Trophoblast cell (in vitro differentiated cells and primary cell): ENCODE results near the gene CCDC14.
A peak's percentile ranks its signal among the peaks of the same experiment; 100 is the strongest.

Source experiments
- DNase-seq, 2 donors: peaks; one replicate each; pipeline ENCODE4 v3.0.0-alpha.2; 2016
- H2AFZ ChIP-seq: 2 replicates; pipeline ENCODE4 v1.6.1; 2013; ENCODE audit warnings: low read length, moderate library complexity, mild to moderate bottlenecking; ENCODE audit not compliant: insufficient read depth, poor library complexity
- H2AK5ac ChIP-seq: 2 replicates; pipeline ENCODE4 v1.6.1; 2013; ENCODE audit warnings: mild to moderate bottlenecking, low read length
- H2BK120ac ChIP-seq: 2 replicates; pipeline ENCODE4 v1.6.1; 2013; ENCODE audit warnings: low read length, mild to moderate bottlenecking, moderate library complexity; ENCODE audit not compliant: insufficient read depth, poor library complexity
- H2BK12ac ChIP-seq: 2 replicates; pipeline ENCODE4 v1.6.1; 2013; ENCODE audit warnings: mild to moderate bottlenecking, low read length, moderate library complexity
- H2BK5ac ChIP-seq: 2 replicates; pipeline ENCODE4 v1.6.1; 2013; ENCODE audit warnings: low read length, low read depth, moderate library complexity, mild to moderate bottlenecking; ENCODE audit not compliant: poor library complexity
- H3K14ac ChIP-seq: 2 replicates; pipeline ENCODE4 v1.6.1; 2013; ENCODE audit warnings: mild to moderate bottlenecking, low read length
- H3K18ac ChIP-seq: 2 replicates; pipeline ENCODE4 v1.6.1; 2013; ENCODE audit warnings: mild to moderate bottlenecking, low read length
- H3K23ac ChIP-seq: 2 replicates; pipeline ENCODE4 v1.6.1; 2013; ENCODE audit warnings: low read length
- H3K27ac ChIP-seq: 2 replicates; pipeline ENCODE4 v1.5.1; 2013; ENCODE audit warnings: low read depth, mild to moderate bottlenecking, inconsistent platforms, low read length, moderate library complexity
- H3K27me3 ChIP-seq: 2 replicates; pipeline ENCODE4 v1.6.1; 2013; ENCODE audit warnings: inconsistent platforms, mild to moderate bottlenecking, low read length, moderate library complexity; ENCODE audit not compliant: insufficient read depth
- H3K36me3 ChIP-seq, 2 experiments: 1 replicate in 1 of 2; 2 replicates in 1 of 2; pipeline ENCODE4 v1.6.1; 2013; ENCODE audit warnings: low read length in 2 of 2, mild to moderate bottlenecking in 2 of 2, moderate library complexity in 1 of 2; ENCODE audit not compliant: insufficient read depth in 2 of 2, control insufficient read depth in 1 of 2
- H3K4ac ChIP-seq: 2 replicates; pipeline ENCODE4 v1.6.1; 2013; ENCODE audit warnings: low read depth, mild to moderate bottlenecking, low read length, moderate library complexity
- H3K4me1 ChIP-seq, 2 experiments: 1 replicate in 1 of 2; 2 replicates in 1 of 2; pipeline ENCODE4 v1.6.1; 2013; ENCODE audit warnings: low read length in 2 of 2, mild to moderate bottlenecking in 2 of 2, moderate library complexity in 1 of 2; ENCODE audit not compliant: insufficient read depth in 2 of 2, control insufficient read depth in 1 of 2
- H3K4me2 ChIP-seq: 2 replicates; pipeline ENCODE4 v1.6.1; 2013; ENCODE audit warnings: inconsistent platforms, mild to moderate bottlenecking, low read length, moderate library complexity
- H3K4me3 ChIP-seq: 2 replicates; pipeline ENCODE4 v1.5.1; 2013; ENCODE audit warnings: mild to moderate bottlenecking, low read depth, low read length, inconsistent platforms
- H3K79me1 ChIP-seq: one replicate; pipeline ENCODE4 v1.6.1; 2013; ENCODE audit warnings: low read length
- H3K79me2 ChIP-seq: 2 replicates; pipeline ENCODE4 v1.6.1; 2013; ENCODE audit warnings: low read length, mild to moderate bottlenecking; ENCODE audit not compliant: control insufficient read depth, insufficient read depth, poor library complexity
- H3K9ac ChIP-seq: 2 replicates; pipeline ENCODE4 v1.6.1; 2013; ENCODE audit warnings: mild to moderate bottlenecking, low read length
- H3K9me3 ChIP-seq: 2 replicates; pipeline ENCODE4 v1.6.1; 2013; ENCODE audit warnings: low read depth, mild to moderate bottlenecking, control low read depth, inconsistent platforms, low read length; ENCODE audit not compliant: insufficient read depth
- H4K12ac ChIP-seq: 2 replicates; pipeline ENCODE4 v1.6.1; 2013; ENCODE audit warnings: low read depth, mild to moderate bottlenecking, low read length, moderate library complexity
- H4K8ac ChIP-seq: 2 replicates; pipeline ENCODE4 v1.6.1; 2013; ENCODE audit warnings: low read depth, mild to moderate bottlenecking, low read length, moderate library complexity
- H4K91ac ChIP-seq: one replicate; pipeline ENCODE4 v1.6.1; 2013; ENCODE audit warnings: low read depth, mild to moderate bottlenecking, low read length, moderate library complexity
- WGBS: extraction: QIAGEN DNeasy Blood & Tissue Kit; methylation state at CpG from one replicate; pipeline ENCODE4 v1.1.7; 2013; ENCODE audit warnings: missing lambda C conversion rate; ENCODE audit not compliant: insufficient read length, insufficient coverage; ENCODE audit errors: extremely low coverage; 5-methylcytosine and 5-hydroxymethylcytosine counted together

The CCDC14 gene

DNA sequence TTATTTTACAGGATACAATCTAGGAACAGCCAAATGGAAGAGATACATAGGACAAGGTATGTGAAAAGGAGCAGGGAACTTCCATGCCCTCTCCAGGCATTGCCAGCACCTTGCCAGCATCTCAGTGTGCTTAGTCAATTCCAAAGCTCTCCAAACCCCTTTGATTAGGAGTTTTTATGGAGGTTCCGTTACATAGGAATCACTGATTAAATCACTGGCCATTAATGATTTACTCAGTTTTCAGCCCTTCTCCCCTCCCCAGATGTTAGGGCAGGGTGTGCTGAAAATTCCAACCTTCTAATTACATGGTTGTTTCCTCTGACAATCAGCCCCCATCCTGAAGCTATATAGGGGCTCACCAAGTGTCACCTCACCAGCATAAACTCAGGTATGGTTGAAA, 88.4 kb downstream of the CCDC14 start:
- Histone ChIP-seq H3K27me3 (no peaks in the 10 kb centered on the region), H3K27ac (no peak overlapping the region), H3K9ac (no peak overlapping the region), H4K91ac (no peak overlapping the region), H3K79me1 (no peaks in the 10 kb centered on the region), H2AFZ (no peak overlapping the region), H3K18ac (no peak overlapping the region), H3K9me3 (no peaks in the 10 kb centered on the region), H2BK5ac (no peak overlapping the region), H3K14ac (no peak overlapping the region), H2BK120ac (no peak overlapping the region), H2BK12ac (no peak overlapping the region), H3K4me2 (no peak overlapping the region), H4K8ac (no peak overlapping the region), H3K4me3 (no peak overlapping the region), H2AK5ac (no peak overlapping the region), H4K12ac (no peak overlapping the region), H3K23ac (no peak overlapping the region), H3K4ac (no peak overlapping the region), H3K36me3 (no peaks in the 10 kb centered on the region), H3K4me1 (peaks cover 6 to 7% of the 10 kb centered on the region in 2 experiments), H3K79me2 (no peaks in the 10 kb centered on the region)
- DNase-seq = no peak
- no CpG with 5 or more reads among the region's 1 CpG for WGBS

DNA sequence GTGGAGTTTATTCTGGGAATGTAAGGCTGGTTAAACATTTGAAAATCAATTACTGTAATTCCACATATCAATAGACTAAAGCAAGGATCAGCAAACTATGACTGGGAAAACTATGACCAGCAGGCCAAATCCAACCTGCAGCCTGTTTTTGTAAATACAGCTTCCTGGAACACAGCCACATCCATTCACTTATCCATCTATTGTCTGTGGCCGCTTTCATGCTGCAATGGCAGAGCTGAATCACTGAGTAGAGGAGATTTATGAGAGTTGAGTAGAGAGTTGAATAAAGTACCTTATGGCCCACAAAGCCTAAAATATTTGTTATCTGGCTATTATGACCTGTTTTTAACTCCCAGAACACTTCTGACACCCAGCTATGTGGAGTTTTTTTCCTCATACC, 89.1 kb downstream of the CCDC14 start:
- H3K79me2 ChIP-seq = no peaks in the 10 kb centered on the region
- H3K27me3 ChIP-seq = no peaks in the 10 kb centered on the region
- no peak overlapping the region for H4K8ac ChIP-seq
- no peak overlapping the region for H2AFZ ChIP-seq
- H3K4ac ChIP-seq = no peak overlapping the region
- H3K4me3 ChIP-seq = no peak overlapping the region
- H2BK120ac ChIP-seq = no peak overlapping the region
- no peak overlapping the region for H3K18ac ChIP-seq
- H3K23ac ChIP-seq = no peak overlapping the region
- DNase-seq = no peak
- no peak overlapping the region for H3K4me2 ChIP-seq
- no peak overlapping the region for H3K14ac ChIP-seq
- no peak overlapping the region for H2BK12ac ChIP-seq
- no peaks in the 10 kb centered on the region for H3K36me3 ChIP-seq
- no peak overlapping the region for H4K91ac ChIP-seq
- no peak overlapping the region for H2AK5ac ChIP-seq
- H2BK5ac ChIP-seq = no peak overlapping the region
- no peak overlapping the region for H3K9ac ChIP-seq
- no CpG with 5 or more reads among the region's 1 CpG for WGBS
- H3K79me1 ChIP-seq = no peaks in the 10 kb centered on the region
- H3K4me1 ChIP-seq = peaks cover 6 to 7% of the 10 kb centered on the region in 2 experiments
- no peaks in the 10 kb centered on the region for H3K9me3 ChIP-seq
- H3K27ac ChIP-seq = no peak overlapping the region
- no peak overlapping the region for H4K12ac ChIP-seq

DNA sequence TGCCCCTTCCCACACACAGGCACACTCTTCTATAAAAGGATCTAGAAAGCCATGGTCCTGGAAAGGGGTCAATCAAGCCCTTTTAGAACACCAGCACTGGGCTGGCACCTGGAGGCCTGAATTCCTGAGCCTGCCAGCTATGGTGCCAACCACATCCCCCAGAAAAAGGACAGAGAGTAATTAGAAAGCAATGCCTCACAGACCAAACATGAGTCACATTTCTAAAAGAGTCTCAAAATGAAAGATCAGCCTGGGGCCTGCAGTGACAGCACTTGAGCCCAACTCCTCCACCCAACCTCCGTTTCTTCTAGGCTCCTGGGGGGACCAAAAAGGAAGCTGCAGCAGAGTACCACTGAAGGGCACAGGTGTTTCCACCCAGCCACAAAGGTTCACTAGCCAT, 91.0 kb downstream of the CCDC14 start:
- Histone ChIP-seq H3K4me2 (no peak overlapping the region), H3K36me3 (no peaks in the 10 kb centered on the region), H3K23ac (no peak overlapping the region), H3K27me3 (no peaks in the 10 kb centered on the region), H4K91ac (peak overlapping the region; percentile 46), H2BK5ac (no peak overlapping the region), H3K18ac (no peak overlapping the region), H3K4ac (no peak overlapping the region), H2BK12ac (no peak overlapping the region), H3K4me1 (peaks cover 6 to 7% of the 10 kb centered on the region in 2 experiments), H4K8ac (no peak overlapping the region), H4K12ac (no peak overlapping the region), H3K14ac (no peak overlapping the region), H3K9ac (no peak overlapping the region), H2BK120ac (no peak overlapping the region), H2AFZ (no peak overlapping the region), H3K9me3 (no peaks in the 10 kb centered on the region), H3K27ac (no peak overlapping the region), H2AK5ac (no peak overlapping the region), H3K79me1 (no peaks in the 10 kb centered on the region), H3K79me2 (no peaks in the 10 kb centered on the region), H3K4me3 (no peak overlapping the region)
- DNase-seq = no peak
- no CpG with 5 or more reads among the region's 1 CpG for WGBS

DNA sequence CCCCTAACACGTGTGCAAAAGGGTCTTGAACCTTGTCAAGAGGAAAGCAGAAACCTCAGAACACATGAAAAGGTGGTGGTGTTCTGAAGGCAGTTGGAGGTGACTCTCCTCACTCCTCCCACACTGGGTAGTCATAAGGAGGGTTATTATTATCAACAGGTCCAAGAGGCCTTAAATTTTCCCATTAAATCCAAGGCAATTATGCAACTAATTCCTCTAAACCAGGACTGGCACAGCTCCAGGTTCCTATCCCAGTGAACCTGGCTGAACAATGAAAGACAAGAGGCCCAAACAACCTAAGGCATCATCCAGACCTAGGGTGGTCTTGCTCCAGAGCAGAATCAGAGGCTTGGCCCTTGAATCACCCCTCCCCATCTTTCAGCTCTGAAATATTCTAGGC, 91.9 kb downstream of the CCDC14 start:
- Histone ChIP-seq H4K12ac (no peak overlapping the region), H3K4me3 (no peak overlapping the region), H3K9me3 (no peaks in the 10 kb centered on the region), H2AFZ (no peak overlapping the region), H2BK5ac (no peak overlapping the region), H3K23ac (no peak overlapping the region), H2AK5ac (no peak overlapping the region), H3K79me1 (no peaks in the 10 kb centered on the region), H3K79me2 (no peaks in the 10 kb centered on the region), H3K4me1 (peaks cover 6 to 7% of the 10 kb centered on the region in 2 experiments), H4K8ac (no peak overlapping the region), H3K14ac (no peak overlapping the region), H3K4me2 (no peak overlapping the region), H3K36me3 (no peaks in the 10 kb centered on the region), H2BK120ac (no peak overlapping the region), H4K91ac (no peak overlapping the region), H3K27me3 (no peaks in the 10 kb centered on the region), H3K9ac (no peak overlapping the region), H3K4ac (no peak overlapping the region), H3K18ac (no peak overlapping the region), H3K27ac (no peak overlapping the region), H2BK12ac (no peak overlapping the region)
- DNase-seq = no peak
- WGBS = no CpG with 5 or more reads among the region's 1 CpG
